ENCODE measurements around the gene TSC22D2.

TSC22D2 gene

DNA sequence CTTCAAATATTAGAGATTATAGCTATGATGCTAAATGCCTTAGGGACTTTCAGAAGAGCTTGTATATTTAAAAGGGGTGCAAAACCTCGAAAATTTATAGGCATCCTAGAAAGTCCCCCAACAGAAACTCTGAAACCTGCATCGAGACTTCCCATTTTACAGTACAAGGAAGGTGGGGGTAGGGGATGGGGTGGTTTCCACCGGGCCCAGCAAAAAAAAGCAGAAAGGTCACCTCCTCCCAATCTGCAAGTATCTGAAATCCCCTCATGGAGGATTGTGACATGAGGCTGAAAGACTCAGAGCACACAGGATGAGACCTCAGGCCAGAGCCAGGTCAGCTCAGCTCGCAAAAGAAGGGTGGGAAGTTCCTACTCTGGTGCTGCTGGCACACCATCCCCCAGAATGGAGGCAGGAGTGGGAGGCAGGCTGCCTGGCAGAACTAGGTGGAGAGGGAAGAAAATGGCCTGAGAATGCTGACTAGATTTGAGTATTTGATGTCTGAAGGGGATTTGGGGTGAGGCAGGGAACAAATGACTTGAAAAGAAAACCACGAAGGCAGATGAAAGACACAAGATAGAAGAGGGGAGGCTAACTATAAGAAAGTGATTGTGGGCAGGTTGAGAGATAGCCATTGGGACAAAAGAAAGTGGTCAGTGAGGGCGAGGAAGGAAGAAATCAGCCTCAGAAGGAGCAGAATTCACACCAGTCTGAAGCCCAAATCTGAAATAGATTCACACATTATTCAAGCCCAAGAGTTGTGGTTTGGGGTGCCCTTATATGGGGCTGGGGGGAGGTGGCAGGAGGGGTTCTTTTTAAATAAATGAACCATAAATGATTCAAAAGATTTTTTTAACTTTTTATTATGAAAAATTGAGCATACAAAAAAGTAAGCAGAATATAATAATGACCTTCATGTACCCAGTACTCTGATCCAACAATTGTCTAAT, 22.5 kb upstream of the TSC22D2 start (continued):
- TF ChIP-seq, protein P1, sequence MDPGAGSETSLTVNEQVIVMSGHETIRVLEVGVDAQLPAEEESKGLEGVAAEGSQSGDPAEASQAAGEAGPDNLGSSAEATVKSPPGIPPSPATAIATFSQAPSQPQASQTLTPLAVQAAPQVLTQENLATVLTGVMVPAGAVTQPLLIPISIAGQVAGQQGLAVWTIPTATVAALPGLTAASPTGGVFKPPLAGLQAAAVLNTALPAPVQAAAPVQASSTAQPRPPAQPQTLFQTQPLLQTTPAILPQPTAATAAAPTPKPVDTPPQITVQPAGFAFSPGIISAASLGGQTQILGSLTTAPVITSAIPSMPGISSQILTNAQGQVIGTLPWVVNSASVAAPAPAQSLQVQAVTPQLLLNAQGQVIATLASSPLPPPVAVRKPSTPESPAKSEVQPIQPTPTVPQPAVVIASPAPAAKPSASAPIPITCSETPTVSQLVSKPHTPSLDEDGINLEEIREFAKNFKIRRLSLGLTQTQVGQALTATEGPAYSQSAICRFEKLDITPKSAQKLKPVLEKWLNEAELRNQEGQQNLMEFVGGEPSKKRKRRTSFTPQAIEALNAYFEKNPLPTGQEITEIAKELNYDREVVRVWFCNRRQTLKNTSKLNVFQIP (CRISPR knock-in tag; IDR thresholded peaks at IDR 0.05; ENCODE audit: borderline replicate concordance, low read depth), result no peak
- TF ChIP-seq ISL1 (CRISPR knock-in tag; IDR thresholded peaks at IDR 0.05) (no peak), PPARA (CRISPR knock-in tag; IDR thresholded peaks at IDR 0.05; ENCODE audit: borderline replicate concordance) (no peak), CSDC2 (CRISPR knock-in tag; IDR thresholded peaks at IDR 0.05) (no peak), TCF4 (CRISPR knock-in tag; IDR thresholded peaks at IDR 0.05; ENCODE audit: borderline replicate concordance) (no peak)
- TF ChIP-seq, protein P2, sequence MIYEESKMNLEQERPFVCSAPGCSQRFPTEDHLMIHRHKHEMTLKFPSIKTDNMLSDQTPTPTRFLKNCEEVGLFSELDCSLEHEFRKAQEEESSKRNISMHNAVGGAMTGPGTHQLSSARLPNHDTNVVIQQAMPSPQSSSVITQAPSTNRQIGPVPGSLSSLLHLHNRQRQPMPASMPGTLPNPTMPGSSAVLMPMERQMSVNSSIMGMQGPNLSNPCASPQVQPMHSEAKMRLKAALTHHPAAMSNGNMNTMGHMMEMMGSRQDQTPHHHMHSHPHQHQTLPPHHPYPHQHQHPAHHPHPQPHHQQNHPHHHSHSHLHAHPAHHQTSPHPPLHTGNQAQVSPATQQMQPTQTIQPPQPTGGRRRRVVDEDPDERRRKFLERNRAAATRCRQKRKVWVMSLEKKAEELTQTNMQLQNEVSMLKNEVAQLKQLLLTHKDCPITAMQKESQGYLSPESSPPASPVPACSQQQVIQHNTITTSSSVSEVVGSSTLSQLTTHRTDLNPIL (CRISPR knock-in tag; IDR thresholded peaks at IDR 0.05; ENCODE audit: low read depth), result no peak

GRCh38 chr3:150388498-150389418, 19.3 kb upstream of the TSC22D2 start:
- TF ChIP-seq OSR1 (CRISPR knock-in tag; IDR thresholded peaks at IDR 0.05) (no peak), CSRNP3 (CRISPR knock-in tag; IDR thresholded peaks at IDR 0.05) (no peak), TOX (CRISPR knock-in tag; IDR thresholded peaks at IDR 0.05; ENCODE audit: borderline replicate concordance) (no peak), BACH2 (CRISPR knock-in tag; IDR thresholded peaks at IDR 0.05; ENCODE audit: borderline replicate concordance) (no peak), RARB (CRISPR knock-in tag; IDR thresholded peaks at IDR 0.05) (no peak), ZNF8 (CRISPR knock-in tag; IDR thresholded peaks at IDR 0.05) (no peak), SNAI2 (CRISPR knock-in tag; IDR thresholded peaks at IDR 0.05) (no peak), GLIS3 (CRISPR knock-in tag; IDR thresholded peaks at IDR 0.05) (no peak), ESRRG (CRISPR knock-in tag; IDR thresholded peaks at IDR 0.05) (no peak), ZFP30 (CRISPR knock-in tag; IDR thresholded peaks at IDR 0.05) (no peak), PPARA (CRISPR knock-in tag; IDR thresholded peaks at IDR 0.05; ENCODE audit: borderline replicate concordance) (no peak), TCF4 (CRISPR knock-in tag; IDR thresholded peaks at IDR 0.05; ENCODE audit: borderline replicate concordance) (no peak), ISL1 (CRISPR knock-in tag; IDR thresholded peaks at IDR 0.05) (no peak)
- TF ChIP-seq, protein P3, sequence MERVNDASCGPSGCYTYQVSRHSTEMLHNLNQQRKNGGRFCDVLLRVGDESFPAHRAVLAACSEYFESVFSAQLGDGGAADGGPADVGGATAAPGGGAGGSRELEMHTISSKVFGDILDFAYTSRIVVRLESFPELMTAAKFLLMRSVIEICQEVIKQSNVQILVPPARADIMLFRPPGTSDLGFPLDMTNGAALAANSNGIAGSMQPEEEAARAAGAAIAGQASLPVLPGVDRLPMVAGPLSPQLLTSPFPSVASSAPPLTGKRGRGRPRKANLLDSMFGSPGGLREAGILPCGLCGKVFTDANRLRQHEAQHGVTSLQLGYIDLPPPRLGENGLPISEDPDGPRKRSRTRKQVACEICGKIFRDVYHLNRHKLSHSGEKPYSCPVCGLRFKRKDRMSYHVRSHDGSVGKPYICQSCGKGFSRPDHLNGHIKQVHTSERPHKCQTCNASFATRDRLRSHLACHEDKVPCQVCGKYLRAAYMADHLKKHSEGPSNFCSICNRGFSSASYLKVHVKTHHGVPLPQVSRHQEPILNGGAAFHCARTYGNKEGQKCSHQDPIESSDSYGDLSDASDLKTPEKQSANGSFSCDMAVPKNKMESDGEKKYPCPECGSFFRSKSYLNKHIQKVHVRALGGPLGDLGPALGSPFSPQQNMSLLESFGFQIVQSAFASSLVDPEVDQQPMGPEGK (CRISPR knock-in tag; IDR thresholded peaks at IDR 0.05; ENCODE audit: borderline replicate concordance), result no peak
- TF ChIP-seq, protein P2 (CRISPR knock-in tag; IDR thresholded peaks at IDR 0.05; ENCODE audit: low read depth), result no peak
- TF ChIP-seq, protein P1 (CRISPR knock-in tag; IDR thresholded peaks at IDR 0.05; ENCODE audit: borderline replicate concordance, low read depth), result no peak
- no peak for ATAC-seq
